ENCODE measurements around the gene PKDCC. TPM values are rescaled to one million over a fixed set of nuclear protein-coding genes. Genes with fewer than 3 reads are reported as not detected.

PKDCC gene
- total RNA-seq, 2 donors from 2014 or later = 25.7 to 93.9 TPM

- Histone ChIP-seq H3K36me3 (replicated peaks in 1 of 2; ENCODE audit: insufficient read depth in 1 of 2, low read depth in 2 of 2) (no peaks in the 10 kb centered on the region), H3K27ac (no peak overlapping the region), H3K9me3 (no peaks in the 10 kb centered on the region), H3K4me3 (no peak overlapping the region), H3K4me1 (peaks cover 23% of the 10 kb centered on the region), H3K27me3 (no peaks in the 10 kb centered on the region)
- TF ChIP-seq POLR2A (IDR thresholded peaks at IDR 0.05) = no peak
- no peak for TF ChIP-seq CTCF (IDR thresholded peaks at IDR 0.05)
- DNase-seq (no peak), ATAC-seq (no peak)
- WGBS, 2 donors = 68 to 71% methylated on average over 10 to 13 of the region's 13 CpGs
- intact Hi-C loops (cut with DNase I) = no loop called here
These were observed 20.9 kb downstream of the PKDCC start for GRCh38 chr2:42068571-42069178.

DNA sequence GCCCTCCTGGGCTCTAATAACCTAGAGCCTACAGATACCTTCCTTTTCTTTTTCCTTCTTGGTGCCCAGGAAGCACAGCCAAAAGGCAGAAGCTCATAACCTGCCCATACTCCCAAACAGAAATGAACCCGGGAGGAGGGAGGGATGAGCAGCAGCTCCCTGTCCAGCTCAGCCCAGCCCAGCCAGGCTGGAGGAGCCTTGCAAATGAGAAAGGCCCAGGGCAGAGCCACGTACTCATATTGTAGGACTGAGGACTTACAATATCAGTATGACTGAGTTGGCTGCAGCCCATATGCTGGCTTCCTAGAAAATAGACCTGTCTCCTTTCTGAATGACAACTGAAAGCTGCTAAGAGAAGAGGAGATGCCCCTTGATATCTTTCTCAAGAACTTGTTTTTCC is 21.7 kb downstream of the PKDCC start:
- Histone ChIP-seq H3K27ac (no peak overlapping the region), H3K4me3 (no peak overlapping the region), H3K4me1 (peaks cover 14% of the 10 kb centered on the region), H3K9me3 (no peaks in the 10 kb centered on the region), H3K36me3 (replicated peaks in 1 of 2; ENCODE audit: insufficient read depth in 1 of 2, low read depth in 2 of 2) (no peaks in the 10 kb centered on the region), H3K27me3 (no peaks in the 10 kb centered on the region)
- intact Hi-C loops (cut with DNase I) = no loop called here
- WGBS, 2 donors = 62 to 63% methylated on average over 2 of the region's 2 CpGs
- no peak for DNase-seq
- ATAC-seq = no peak
- TF ChIP-seq CTCF (IDR thresholded peaks at IDR 0.05) (no peak), POLR2A (IDR thresholded peaks at IDR 0.05) (no peak)

GRCh38 chr2:42071791-42072190 is 24.0 kb downstream of the PKDCC start:
- ATAC-seq (no peak), DNase-seq (no peak)
- Histone ChIP-seq H3K4me3 (no peak overlapping the region), H3K27me3 (no peaks in the 10 kb centered on the region), H3K4me1 (peaks cover 11% of the 10 kb centered on the region), H3K9me3 (no peaks in the 10 kb centered on the region), H3K27ac (no peak overlapping the region), H3K36me3 (replicated peaks in 1 of 2; ENCODE audit: insufficient read depth in 1 of 2, low read depth in 2 of 2) (no peaks in the 10 kb centered on the region)
- no peak for TF ChIP-seq POLR2A (IDR thresholded peaks at IDR 0.05)
- TF ChIP-seq CTCF (IDR thresholded peaks at IDR 0.05) = no peak
- 94 to 98% methylated on average over 3 to 4 of the region's 4 CpGs for WGBS, 2 donors
- intact Hi-C loops (cut with DNase I) = no loop called here

GRCh38 chr2:42072349-42073118 is 24.7 kb downstream of the PKDCC start:
- 70 to 75% methylated on average over 13 of the region's 13 CpGs for WGBS, 2 donors
- intact Hi-C loops (cut with DNase I) = no loop called here
- no peaks in the 10 kb centered on the region for H3K9me3 ChIP-seq
- peaks cover 11% of the 10 kb centered on the region for H3K4me1 ChIP-seq
- no peak for TF ChIP-seq POLR2A (IDR thresholded peaks at IDR 0.05)
- no peak overlapping the region for H3K4me3 ChIP-seq
- no peaks in the 10 kb centered on the region for H3K36me3 ChIP-seq (replicated peaks in 1 of 2; ENCODE audit: insufficient read depth in 1 of 2, low read depth in 2 of 2)
- no peak overlapping the region for H3K27ac ChIP-seq
- ATAC-seq (peak; percentile 24), DNase-seq (peak in 1 of 4 donors; percentile 22)
- no peaks in the 10 kb centered on the region for H3K27me3 ChIP-seq

DNA sequence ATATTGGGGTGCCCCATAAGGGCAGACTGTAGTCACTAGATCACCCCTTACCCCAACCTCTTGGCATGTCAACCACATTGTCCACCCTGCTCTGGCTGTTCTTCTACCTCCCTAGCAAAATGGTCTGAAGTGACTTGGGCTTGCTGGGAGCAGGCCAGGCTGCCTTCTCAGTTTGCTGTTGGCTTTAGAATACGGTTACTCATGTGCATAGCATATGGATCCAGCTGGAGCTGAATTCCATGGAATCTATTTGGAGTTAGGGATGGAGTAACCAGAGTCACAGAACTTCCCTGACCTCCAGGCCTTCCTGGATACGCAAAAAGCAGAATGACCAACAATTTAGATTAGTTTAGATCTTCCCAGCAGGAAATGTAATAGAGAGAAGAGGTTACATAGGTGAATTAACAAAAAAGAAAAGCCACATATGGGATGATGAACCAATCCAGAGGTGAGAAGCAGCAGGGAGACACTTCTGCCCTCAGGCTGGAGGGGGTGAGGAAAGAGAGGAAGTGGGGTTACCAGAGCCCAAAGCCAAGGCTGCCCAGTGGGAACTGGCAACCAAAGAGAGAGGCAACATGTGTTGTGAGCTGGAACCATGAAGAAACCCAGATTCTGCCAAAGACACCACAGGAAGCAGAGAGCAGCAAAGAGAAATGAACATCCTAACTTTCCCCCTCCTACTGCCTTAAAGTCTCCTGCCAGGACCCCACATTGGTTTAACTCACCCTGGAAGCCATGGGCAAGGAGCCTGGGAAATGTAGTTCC is 26.1 kb downstream of the PKDCC start:
- Histone ChIP-seq H3K27me3 (no peaks in the 10 kb centered on the region), H3K36me3 (replicated peaks in 1 of 2; ENCODE audit: insufficient read depth in 1 of 2, low read depth in 2 of 2) (no peaks in the 10 kb centered on the region), H3K4me1 (peaks cover 11% of the 10 kb centered on the region), H3K27ac (no peak overlapping the region), H3K4me3 (no peak overlapping the region), H3K9me3 (no peaks in the 10 kb centered on the region)
- intact Hi-C loops (cut with DNase I) = no loop called here
- 74 to 80% methylated on average over 2 of the region's 2 CpGs for WGBS, 2 donors
- ATAC-seq (no peak), DNase-seq (no peak)
- TF ChIP-seq POLR2A (IDR thresholded peaks at IDR 0.05) (no peak), CTCF (IDR thresholded peaks at IDR 0.05) (no peak)

Data from body of pancreas (tissue), 4 donors.